GM23338 (cell line): Measurements from ENCODE around the gene PHACTR1.

ENCODE experiments used
- CREB1 ChIP-seq: fragments of 250-450 bp; sonication (Bioruptor Pico); IDR thresholded peaks from 2 replicates; pipeline ENCODE4 v1.5.0; 2020; ENCODE audit warnings: low read depth, mild to moderate bottlenecking, moderate library complexity
- EZH2 ChIP-seq: fragments of 200-600 bp; sonication (generic); IDR thresholded peaks from one replicate; pipeline ENCODE4 v1.8.0; 2017; ENCODE audit warnings: antibody characterized with exemption, mild to moderate bottlenecking, low read depth; ENCODE audit not compliant: unreplicated experiment
- EZH2phosphoT487 ChIP-seq: fragments of 200-600 bp; sonication (generic); IDR thresholded peaks from one replicate; pipeline ENCODE4 v1.8.1; 2018; ENCODE audit warnings: antibody characterized with exemption; ENCODE audit not compliant: unreplicated experiment
- JUNB ChIP-seq: IDR thresholded peaks from one replicate; pipeline ENCODE4 v1.6.1; 2016; ENCODE audit warnings: antibody characterized with exemption; ENCODE audit not compliant: unreplicated experiment
- POLR2AphosphoS5 ChIP-seq: IDR thresholded peaks from 2 replicates; pipeline ENCODE4 v1.6.1; 2016; ENCODE audit warnings: antibody characterized with exemption, low read depth
- ZNF114 ChIP-seq: fragments of 250-450 bp; sonication (Bioruptor Pico); IDR thresholded peaks from 2 replicates; pipeline ENCODE4 v1.5.0; 2020; ENCODE audit warnings: mild to moderate bottlenecking, moderate library complexity
- TF ChIP-seq, protein P1 (sequence below), 2 experiments: fragments of 200-600 bp in 1 of 2; sonication (generic) in 1 of 2; conservative IDR thresholded peaks; 2 replicates each; pipeline versions ENCODE4 v1.5.1 to v1.6.1; 2016 to 2017; ENCODE audit warnings: antibody characterized with exemption in 2 of 2, low read depth in 2 of 2, mild to moderate bottlenecking in 2 of 2, moderate library complexity in 1 of 2
- TF ChIP-seq, protein P2 (sequence below): IDR thresholded peaks from one replicate; pipeline ENCODE4 v1.6.1; 2018; ENCODE audit warnings: antibody characterized with exemption; ENCODE audit not compliant: unreplicated experiment

GRCh38 chr6:13203145-13203544 is 486.6 kb downstream of the PHACTR1 start:
- TF ChIP-seq EZH2phosphoT487 (no peak), EZH2 (no peak), POLR2AphosphoS5 (no peak), ZNF114 (CRISPR knock-in tag) (no peak), CREB1 (no peak), JUNB (no peak)
- TF ChIP-seq, protein P1, sequence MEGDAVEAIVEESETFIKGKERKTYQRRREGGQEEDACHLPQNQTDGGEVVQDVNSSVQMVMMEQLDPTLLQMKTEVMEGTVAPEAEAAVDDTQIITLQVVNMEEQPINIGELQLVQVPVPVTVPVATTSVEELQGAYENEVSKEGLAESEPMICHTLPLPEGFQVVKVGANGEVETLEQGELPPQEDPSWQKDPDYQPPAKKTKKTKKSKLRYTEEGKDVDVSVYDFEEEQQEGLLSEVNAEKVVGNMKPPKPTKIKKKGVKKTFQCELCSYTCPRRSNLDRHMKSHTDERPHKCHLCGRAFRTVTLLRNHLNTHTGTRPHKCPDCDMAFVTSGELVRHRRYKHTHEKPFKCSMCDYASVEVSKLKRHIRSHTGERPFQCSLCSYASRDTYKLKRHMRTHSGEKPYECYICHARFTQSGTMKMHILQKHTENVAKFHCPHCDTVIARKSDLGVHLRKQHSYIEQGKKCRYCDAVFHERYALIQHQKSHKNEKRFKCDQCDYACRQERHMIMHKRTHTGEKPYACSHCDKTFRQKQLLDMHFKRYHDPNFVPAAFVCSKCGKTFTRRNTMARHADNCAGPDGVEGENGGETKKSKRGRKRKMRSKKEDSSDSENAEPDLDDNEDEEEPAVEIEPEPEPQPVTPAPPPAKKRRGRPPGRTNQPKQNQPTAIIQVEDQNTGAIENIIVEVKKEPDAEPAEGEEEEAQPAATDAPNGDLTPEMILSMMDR (conservative IDR thresholded peaks at IDR 0.05; ENCODE audit: low read depth in 2 of 2) = no peak
- TF ChIP-seq, protein P2, sequence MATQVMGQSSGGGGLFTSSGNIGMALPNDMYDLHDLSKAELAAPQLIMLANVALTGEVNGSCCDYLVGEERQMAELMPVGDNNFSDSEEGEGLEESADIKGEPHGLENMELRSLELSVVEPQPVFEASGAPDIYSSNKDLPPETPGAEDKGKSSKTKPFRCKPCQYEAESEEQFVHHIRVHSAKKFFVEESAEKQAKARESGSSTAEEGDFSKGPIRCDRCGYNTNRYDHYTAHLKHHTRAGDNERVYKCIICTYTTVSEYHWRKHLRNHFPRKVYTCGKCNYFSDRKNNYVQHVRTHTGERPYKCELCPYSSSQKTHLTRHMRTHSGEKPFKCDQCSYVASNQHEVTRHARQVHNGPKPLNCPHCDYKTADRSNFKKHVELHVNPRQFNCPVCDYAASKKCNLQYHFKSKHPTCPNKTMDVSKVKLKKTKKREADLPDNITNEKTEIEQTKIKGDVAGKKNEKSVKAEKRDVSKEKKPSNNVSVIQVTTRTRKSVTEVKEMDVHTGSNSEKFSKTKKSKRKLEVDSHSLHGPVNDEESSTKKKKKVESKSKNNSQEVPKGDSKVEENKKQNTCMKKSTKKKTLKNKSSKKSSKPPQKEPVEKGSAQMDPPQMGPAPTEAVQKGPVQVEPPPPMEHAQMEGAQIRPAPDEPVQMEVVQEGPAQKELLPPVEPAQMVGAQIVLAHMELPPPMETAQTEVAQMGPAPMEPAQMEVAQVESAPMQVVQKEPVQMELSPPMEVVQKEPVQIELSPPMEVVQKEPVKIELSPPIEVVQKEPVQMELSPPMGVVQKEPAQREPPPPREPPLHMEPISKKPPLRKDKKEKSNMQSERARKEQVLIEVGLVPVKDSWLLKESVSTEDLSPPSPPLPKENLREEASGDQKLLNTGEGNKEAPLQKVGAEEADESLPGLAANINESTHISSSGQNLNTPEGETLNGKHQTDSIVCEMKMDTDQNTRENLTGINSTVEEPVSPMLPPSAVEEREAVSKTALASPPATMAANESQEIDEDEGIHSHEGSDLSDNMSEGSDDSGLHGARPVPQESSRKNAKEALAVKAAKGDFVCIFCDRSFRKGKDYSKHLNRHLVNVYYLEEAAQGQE = no peak
